ENCODE results near the gene FOXF2.

DNA sequence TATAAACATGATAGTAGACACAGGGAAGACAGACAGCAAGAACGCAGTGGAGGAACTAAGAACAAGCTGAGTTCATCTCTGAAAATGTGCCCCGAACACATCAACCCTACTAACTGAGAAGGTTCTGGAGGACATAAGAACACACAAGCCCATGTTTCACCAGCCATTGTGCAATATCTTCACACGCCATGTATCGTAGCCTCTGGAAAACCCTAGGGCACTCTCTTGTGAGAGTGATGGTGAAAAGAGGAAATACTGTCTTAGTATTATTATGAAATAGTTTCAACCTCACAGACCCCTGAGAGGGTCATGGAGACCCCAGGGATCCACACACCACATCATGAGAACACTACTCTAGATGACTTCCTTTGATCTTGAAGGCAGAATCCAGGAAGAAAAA is 26.1 kb upstream of the FOXF2 start:
- TF ChIP-seq, protein P1, sequence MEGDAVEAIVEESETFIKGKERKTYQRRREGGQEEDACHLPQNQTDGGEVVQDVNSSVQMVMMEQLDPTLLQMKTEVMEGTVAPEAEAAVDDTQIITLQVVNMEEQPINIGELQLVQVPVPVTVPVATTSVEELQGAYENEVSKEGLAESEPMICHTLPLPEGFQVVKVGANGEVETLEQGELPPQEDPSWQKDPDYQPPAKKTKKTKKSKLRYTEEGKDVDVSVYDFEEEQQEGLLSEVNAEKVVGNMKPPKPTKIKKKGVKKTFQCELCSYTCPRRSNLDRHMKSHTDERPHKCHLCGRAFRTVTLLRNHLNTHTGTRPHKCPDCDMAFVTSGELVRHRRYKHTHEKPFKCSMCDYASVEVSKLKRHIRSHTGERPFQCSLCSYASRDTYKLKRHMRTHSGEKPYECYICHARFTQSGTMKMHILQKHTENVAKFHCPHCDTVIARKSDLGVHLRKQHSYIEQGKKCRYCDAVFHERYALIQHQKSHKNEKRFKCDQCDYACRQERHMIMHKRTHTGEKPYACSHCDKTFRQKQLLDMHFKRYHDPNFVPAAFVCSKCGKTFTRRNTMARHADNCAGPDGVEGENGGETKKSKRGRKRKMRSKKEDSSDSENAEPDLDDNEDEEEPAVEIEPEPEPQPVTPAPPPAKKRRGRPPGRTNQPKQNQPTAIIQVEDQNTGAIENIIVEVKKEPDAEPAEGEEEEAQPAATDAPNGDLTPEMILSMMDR (IDR thresholded peaks at IDR 0.05), result no peak
- no peak for TF ChIP-seq ZFX (IDR thresholded peaks at IDR 0.05; ENCODE audit: borderline replicate concordance)
